BJ (cell line): Measurements from ENCODE around the gene SLC4A5. TPM values are rescaled to one million over a fixed set of nuclear protein-coding genes. Genes with fewer than 3 reads are reported as not detected.

ENCODE experiments used
- CTCF ChIA-PET: fragments of 350-600 bp; formaldehyde crosslinking; extraction: SDS; loops from one replicate; lab custom pipeline; 2021; ENCODE audit warnings: antibody characterized with exemption, inconsistent platforms; lab: Yijun Ruan, JAX
- POLR2A ChIA-PET: fragments of 300-600 bp; sonication (Branson Sonifier 250); formaldehyde crosslinking; extraction: SDS; loops from one replicate; lab custom pipeline; 2021; ENCODE audit warnings: antibody characterized with exemption; lab: Charles Lee
- DNase-seq: peaks from one replicate; pipeline ENCODE4 v3.0.0-alpha.2; 2011; ENCODE audit warnings: low read depth
- H3K27me3 ChIP-seq: 2 replicates; pipeline ENCODE4 v1.6.0; 2011; ENCODE audit warnings: low read length; ENCODE audit not compliant: control insufficient read depth, insufficient read depth
- H3K36me3 ChIP-seq: 2 replicates; pipeline ENCODE4 v1.5.1; 2011; ENCODE audit warnings: low read length; ENCODE audit not compliant: control insufficient read depth, insufficient read depth
- H3K4me3 ChIP-seq: 2 replicates; pipeline ENCODE4 v1.5.1; 2011; ENCODE audit warnings: low read depth, mild to moderate bottlenecking, control low read depth, low read length
- polyA plus RNA-seq: library from polyadenylated mRNA; depleted of rRNA; stranded (reverse); fragments of >200 nt; gene quantifications from 2 replicates; pipeline ENCODE4 v1.2.3, GENCODE V29; 2011
- TF ChIP-seq, protein P1 (sequence below): IDR thresholded peaks from 2 replicates; pipeline ENCODE4 v1.5.1; 2011; ENCODE audit warnings: low read depth, mild to moderate bottlenecking, control low read depth, inconsistent platforms, low read length, moderate library complexity; ENCODE audit not compliant: insufficient read depth

Gene SLC4A5
- polyA plus RNA-seq, 1 experiment, result 0.07 TPM

- TF ChIP-seq, protein P1, sequence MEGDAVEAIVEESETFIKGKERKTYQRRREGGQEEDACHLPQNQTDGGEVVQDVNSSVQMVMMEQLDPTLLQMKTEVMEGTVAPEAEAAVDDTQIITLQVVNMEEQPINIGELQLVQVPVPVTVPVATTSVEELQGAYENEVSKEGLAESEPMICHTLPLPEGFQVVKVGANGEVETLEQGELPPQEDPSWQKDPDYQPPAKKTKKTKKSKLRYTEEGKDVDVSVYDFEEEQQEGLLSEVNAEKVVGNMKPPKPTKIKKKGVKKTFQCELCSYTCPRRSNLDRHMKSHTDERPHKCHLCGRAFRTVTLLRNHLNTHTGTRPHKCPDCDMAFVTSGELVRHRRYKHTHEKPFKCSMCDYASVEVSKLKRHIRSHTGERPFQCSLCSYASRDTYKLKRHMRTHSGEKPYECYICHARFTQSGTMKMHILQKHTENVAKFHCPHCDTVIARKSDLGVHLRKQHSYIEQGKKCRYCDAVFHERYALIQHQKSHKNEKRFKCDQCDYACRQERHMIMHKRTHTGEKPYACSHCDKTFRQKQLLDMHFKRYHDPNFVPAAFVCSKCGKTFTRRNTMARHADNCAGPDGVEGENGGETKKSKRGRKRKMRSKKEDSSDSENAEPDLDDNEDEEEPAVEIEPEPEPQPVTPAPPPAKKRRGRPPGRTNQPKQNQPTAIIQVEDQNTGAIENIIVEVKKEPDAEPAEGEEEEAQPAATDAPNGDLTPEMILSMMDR, result no peak
- ChIA-PET CTCF (interaction anchor here (2.0 kb wide), 1 partner anchor 23 kb away, joined by 5 read pairs; no protein-coding TSS in a partner anchor), POLR2A (no interaction called here)
- DNase-seq, result no peak
- H3K4me3 ChIP-seq, result no peak overlapping the region
- H3K27me3 ChIP-seq, result no peaks in the 10 kb centered on the region
- peaks cover 64% of the 10 kb centered on the region for H3K36me3 ChIP-seq
Measured at GRCh38 chr2:74368499-74368898, 25.3 kb upstream of the SLC4A5 start.

DNA sequence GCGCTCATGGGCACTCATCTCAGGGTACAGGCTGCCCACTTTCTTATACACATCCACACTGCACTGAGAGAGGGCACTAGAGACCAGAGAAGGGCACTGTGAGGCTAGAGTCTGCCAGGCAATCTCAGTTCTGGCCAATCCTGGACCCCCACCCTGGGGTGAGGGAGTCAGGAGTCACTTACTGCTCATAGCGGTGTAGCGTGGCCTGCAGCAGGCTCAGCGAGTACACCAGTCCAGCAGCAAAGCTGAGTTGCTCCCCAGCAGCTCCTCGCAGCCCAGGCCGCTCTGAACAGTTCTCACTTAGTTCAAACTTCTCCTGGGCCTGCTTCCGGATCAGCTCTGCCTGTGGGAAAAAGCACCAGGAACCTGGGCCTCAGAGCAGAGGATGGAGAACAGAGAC is 24.6 kb upstream of the SLC4A5 start:
- TF ChIP-seq, protein P1, result no peak
- Histone ChIP-seq H3K4me3 (no peak overlapping the region), H3K27me3 (no peaks in the 10 kb centered on the region), H3K36me3 (peaks cover 71% of the 10 kb centered on the region)
- ChIA-PET CTCF (interaction anchor here (0.8 kb wide), 1 partner anchor 12 kb away, joined by 3 read pairs; no protein-coding TSS in a partner anchor), POLR2A (no interaction called here)
- no peak for DNase-seq

DNA sequence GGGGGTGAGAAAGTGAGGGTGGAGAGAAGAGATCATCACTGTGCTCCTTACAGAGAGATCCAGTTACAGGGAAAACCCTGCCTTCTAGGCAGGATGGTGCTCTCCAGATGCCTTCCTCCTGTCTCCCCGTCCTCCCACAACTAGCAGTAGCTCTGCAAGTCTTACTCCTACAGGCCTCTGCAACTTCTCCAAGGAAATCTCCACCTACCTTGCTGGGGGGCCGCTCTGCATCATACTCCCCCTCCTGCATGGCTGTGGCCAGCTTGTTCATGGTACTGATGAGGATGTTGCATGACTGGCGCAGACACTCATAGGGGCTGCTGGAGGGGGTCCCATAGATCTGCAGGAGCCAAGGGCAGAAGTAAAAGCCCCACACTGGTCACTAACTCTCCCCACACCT is 22.8 kb upstream of the SLC4A5 start:
- ChIA-PET POLR2A (no interaction called here), CTCF (no interaction called here)
- H3K27me3 ChIP-seq, result no peaks in the 10 kb centered on the region
- peaks cover 83% of the 10 kb centered on the region for H3K36me3 ChIP-seq
- no peak for DNase-seq
- TF ChIP-seq, protein P1, result no peak
- no peak overlapping the region for H3K4me3 ChIP-seq

GRCh38 chr2:74364533-74365505 is 21.6 kb upstream of the SLC4A5 start:
- POLR2A ChIA-PET, result no interaction called here
- no peaks in the 10 kb centered on the region for H3K27me3 ChIP-seq
- no peak overlapping the region for H3K4me3 ChIP-seq
- peaks cover 74% of the 10 kb centered on the region for H3K36me3 ChIP-seq
- no peak for DNase-seq
- CTCF ChIA-PET, result no interaction called here
- TF ChIP-seq, protein P1, result no peak

DNA sequence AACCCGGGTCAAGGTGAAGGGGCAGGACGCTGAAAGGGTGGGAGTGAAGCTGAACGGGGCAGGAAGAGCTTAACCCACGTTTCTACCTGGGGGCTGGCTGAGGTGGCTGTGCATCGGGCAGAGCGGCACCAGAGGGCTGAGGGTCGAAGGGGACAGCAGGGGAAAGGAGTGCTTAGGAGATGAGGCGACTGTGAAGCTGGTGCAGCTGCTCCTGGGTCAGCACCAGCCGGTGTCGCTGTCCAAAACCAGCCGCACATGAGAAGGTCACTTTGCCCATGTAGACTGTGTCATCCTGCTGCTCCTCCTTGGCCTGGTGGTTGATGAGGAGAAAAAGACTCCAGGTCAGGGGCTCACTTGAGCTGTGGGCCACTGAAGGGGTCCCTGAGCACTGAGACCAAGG is 18.1 kb upstream of the SLC4A5 start:
- no peak for DNase-seq
- CTCF ChIA-PET, result interaction anchor here (1.5 kb wide), 1 partner anchor 26 kb away, joined by 5 read pairs; no protein-coding TSS in a partner anchor
- TF ChIP-seq, protein P1, result no peak

More for the DNA sequence above, 18.1 kb upstream of the SLC4A5 start:
- Histone ChIP-seq H3K36me3 (peaks cover 47% of the 10 kb centered on the region), H3K4me3 (no peak overlapping the region), H3K27me3 (no peaks in the 10 kb centered on the region)
- POLR2A ChIA-PET, result no interaction called here
